GM12878 (cell line): ENCODE data around the gene DND1. TPM values are rescaled to one million over a fixed set of nuclear protein-coding genes. Genes with fewer than 3 reads are reported as not detected.

Source experiments
- ATAC-seq: fragments of 200-7000 bp; cut with Tn5 transposase; 3 replicates; pipeline ENCODE4 v1.9.1; 2020; ENCODE audit warnings: mild to moderate bottlenecking, moderate library complexity
- BruUV-seq: library from RNA; stranded (reverse); fragments of 400-500 nt; replicated peaks from 2 replicates; lab custom pipeline; 2021; lab: Mats Ljungman, UMichigan
- CTCF ChIA-PET: fragments of 300-600 bp; sonication (Branson Sonifier 250); formaldehyde crosslinking; extraction: SDS; loops from one replicate; lab custom pipeline; 2021; ENCODE audit warnings: inconsistent platforms; lab: Yijun Ruan, JAX
- POLR2A ChIA-PET: fragments of 350-600 bp; formaldehyde crosslinking; extraction: SDS; loops from one replicate; lab custom pipeline; 2021; ENCODE audit warnings: inconsistent platforms; lab: Charles Lee
- RAD21 ChIA-PET: fragments of 300-600 bp; sonication (Branson Sonifier 250); formaldehyde crosslinking; loops from one replicate; lab custom pipeline; 2023; ENCODE audit warnings: antibody characterized with exemption; ENCODE audit not compliant: unreplicated experiment; lab: Charles Lee
- SMC1A ChIA-PET: fragments of 300-600 bp; sonication (Branson Sonifier 250); formaldehyde crosslinking; loops from one replicate; lab custom pipeline; 2023; ENCODE audit not compliant: unreplicated experiment, uncharacterized antibody; lab: Charles Lee
- DNase-seq: peaks from one replicate; pipeline ENCODE4 v3.0.0-alpha.2; 2011; ENCODE audit warnings: low read depth, low spot score
- FAIRE-seq: peaks from 3 replicates; lab custom pipeline; 2011; peaks lifted over from hg19 to GRCh38; lab: Jason Lieb, UNC
- H2AFZ ChIP-seq: 2 replicates; pipeline ENCODE4 v1.6.0; 2011; ENCODE audit warnings: low read depth, low read length, control low read depth; ENCODE audit not compliant: control insufficient read depth
- H3K27ac ChIP-seq: 2 replicates; pipeline ENCODE4 v1.5.1; 2011; ENCODE audit warnings: control low read depth; ENCODE audit not compliant: control insufficient read depth, insufficient read depth
- H3K27me3 ChIP-seq, 2 experiments: replicated peaks in 1 of 2; 2 replicates each; pipeline versions ENCODE4 v1.6.0 to v1.6.1; 2011; ENCODE audit warnings: low read length in 1 of 2; ENCODE audit not compliant: control insufficient read depth in 2 of 2, insufficient read depth in 2 of 2
- H3K36me3 ChIP-seq, 2 experiments: 2 replicates each; pipeline ENCODE4 v1.5.1; 2011; ENCODE audit warnings: low read length in 1 of 2; ENCODE audit not compliant: control insufficient read depth in 2 of 2, insufficient read depth in 2 of 2
- H3K4me1 ChIP-seq: 2 replicates; pipeline ENCODE4 v1.6.1; 2011; ENCODE audit warnings: mild to moderate bottlenecking, low read length, moderate library complexity, mixed read lengths; ENCODE audit not compliant: control insufficient read depth, insufficient read depth
- H3K4me2 ChIP-seq: 2 replicates; pipeline ENCODE4 v1.6.0; 2011; ENCODE audit warnings: control low read depth; ENCODE audit not compliant: control insufficient read depth, insufficient read depth
- H3K4me3 ChIP-seq: fragments of 200-600 bp; sonication (generic); 2 replicates; pipeline ENCODE4 v1.5.1; 2016
- H3K79me2 ChIP-seq: 2 replicates; pipeline ENCODE4 v1.6.0; 2011; ENCODE audit warnings: low read length; ENCODE audit not compliant: control insufficient read depth, insufficient read depth
- H3K9ac ChIP-seq: 2 replicates; pipeline ENCODE4 v1.8.0; 2011; ENCODE audit warnings: low read length, control low read depth, mixed read lengths; ENCODE audit not compliant: control insufficient read depth, insufficient read depth
- H3K9me3 ChIP-seq: replicated peaks from 3 replicates; pipeline ENCODE4 v1.5.1; 2011; ENCODE audit warnings: mild to moderate bottlenecking, low read length; ENCODE audit not compliant: control insufficient read depth, insufficient read depth
- H4K20me1 ChIP-seq: 2 replicates; pipeline ENCODE4 v1.6.0; 2011; ENCODE audit not compliant: control insufficient read depth, insufficient read depth
- BACH1 ChIP-seq: fragments of 450-650 bp; IDR thresholded peaks from 2 replicates; pipeline ENCODE4 v1.6.1; 2017; ENCODE audit warnings: mild to moderate bottlenecking, borderline replicate concordance
- ETV6 ChIP-seq, 2 experiments: fragments of 450-650 bp in 1 of 2; IDR thresholded peaks in 1 of 2; conservative IDR thresholded peaks in 1 of 2; 2 replicates each; pipeline ENCODE4 v1.6.1; 2014; ENCODE audit warnings: antibody characterized with exemption in 1 of 2, borderline replicate concordance in 1 of 2, low read depth in 1 of 2, mild to moderate bottlenecking in 1 of 2, moderate library complexity in 1 of 2
- FOS ChIP-seq: IDR thresholded peaks from 3 replicates; pipeline ENCODE4 v1.6.1; 2011; ENCODE audit warnings: borderline replicate concordance; ENCODE audit not compliant: insufficient read length; ENCODE audit errors: extremely low read depth
- IRF4 ChIP-seq: IDR thresholded peaks from 2 replicates; pipeline ENCODE4 v1.6.1; 2011; ENCODE audit warnings: low read depth, low read length
- LARP7 ChIP-seq: fragments of 450-650 bp; IDR thresholded peaks from 2 replicates; pipeline ENCODE4 v1.6.1; 2017; ENCODE audit warnings: mild to moderate bottlenecking
- MTA3 ChIP-seq: IDR thresholded peaks from 2 replicates; pipeline ENCODE4 v1.6.1; 2012; ENCODE audit warnings: low read length, inconsistent platforms, borderline replicate concordance
- POLR2AphosphoS5 ChIP-seq: IDR thresholded peaks from 2 replicates; pipeline ENCODE4 v1.6.1; 2011; ENCODE audit warnings: mild to moderate bottlenecking, low read length, inconsistent platforms
- RAD51 ChIP-seq: fragments of 450-650 bp; IDR thresholded peaks from 2 replicates; pipeline ENCODE4 v1.6.1; 2016; ENCODE audit warnings: moderate library complexity, mild to moderate bottlenecking, inconsistent platforms
- RFX5 ChIP-seq: IDR thresholded peaks from 2 replicates; pipeline ENCODE4 v1.6.1; 2011; ENCODE audit warnings: low read depth, low read length, improper control_type of control experiment
- SIX5 ChIP-seq: IDR thresholded peaks from 2 replicates; pipeline ENCODE4 v1.6.1; 2011; ENCODE audit warnings: mild to moderate bottlenecking, low read depth, low read length, moderate library complexity; ENCODE audit not compliant: severe bottlenecking
- SMC3 ChIP-seq: IDR thresholded peaks from 2 replicates; pipeline ENCODE4 v1.6.1; 2011; ENCODE audit warnings: low read length, improper control_type of control experiment, borderline replicate concordance
- STAT3 ChIP-seq: IDR thresholded peaks from 2 replicates; pipeline ENCODE4 v1.6.1; 2011; ENCODE audit warnings: low read depth, low read length, improper control_type of control experiment
- TCF12 ChIP-seq: IDR thresholded peaks from 2 replicates; pipeline ENCODE4 v1.6.1; 2011; ENCODE audit warnings: low read depth, mild to moderate bottlenecking, low read length
- WGBS: methylation state at CpG from one replicate; pipeline ENCODE4 v1.1.6; 2016; ENCODE audit warnings: low lambda C conversion rate; ENCODE audit not compliant: insufficient replicate concordance, insufficient coverage; ENCODE audit errors: missing lambda C conversion rate; 5-methylcytosine and 5-hydroxymethylcytosine counted together
- in situ Hi-C: fragments of 300-500 bp; cut with MboI; formaldehyde crosslinking; loops from 9 replicates; pipeline ENCODE4 v1.14.3; 2018; ENCODE audit warnings: mixed read lengths
- intact Hi-C: fragments of 100-400 bp; cut with micrococcal nuclease; formaldehyde crosslinking; loops from one replicate; pipeline ENCODE4 v1.14.2; 2022; ENCODE audit not compliant: unreplicated experiment
- polyA plus RNA-seq, 11 experiments: library from polyadenylated mRNA; depleted of rRNA in 4 of 11; unstranded in 6 of 11; stranded (reverse) in 5 of 11; fragments of >200 nt; fragmentation: Nextera tagmentation in 4 of 11; fragmentation: Illumina TruSeq in 1 of 11; extraction: Ambion mirVana in 4 of 11; extraction: Trizol in 1 of 11; gene quantifications; 1 replicate in 1 of 11; 2 replicates in 10 of 11; pipeline versions ENCODE4 v1.2.1 to v1.2.3, GENCODE V29; 2011 to 2016; ENCODE audit warnings: inconsistent platforms in 2 of 11, missing spikeins in 2 of 11, low read depth in 1 of 11
- total RNA-seq, 4 experiments: library from RNA; depleted of rRNA in 3 of 4; stranded (reverse); fragments of >200 nt in 3 of 4; fragmentation: Illumina TruSeq in 1 of 4; extraction: Trizol in 1 of 4; gene quantifications; 2 replicates each; pipeline versions ENCODE4 v1.2.1 to v1.2.3, GENCODE V29; 2013 to 2021
- TF ChIP-seq, protein P1 (sequence below): fragments of 450-650 bp; IDR thresholded peaks from 2 replicates; pipeline ENCODE4 v1.6.1; 2017; ENCODE audit warnings: mild to moderate bottlenecking, low read depth, inconsistent platforms; ENCODE audit not compliant: poor library complexity, severe bottlenecking
- TF ChIP-seq, protein P2 (sequence below): fragments of 450-650 bp; conservative IDR thresholded peaks from 2 replicates; pipeline ENCODE4 v1.6.1; 2017; ENCODE audit warnings: mild to moderate bottlenecking, moderate library complexity
- TF ChIP-seq, protein P3 (sequence below): fragments of 450-650 bp; IDR thresholded peaks from 2 replicates; pipeline ENCODE4 v1.6.1; 2017; ENCODE audit warnings: low read depth, mild to moderate bottlenecking, moderate library complexity

The DND1 gene
- total and polyA plus RNA-seq, 10 of the 15 experiments (the other 5 are each of a cell fraction or from before 2014, with no cell fraction given), result 0.15 to 2.9 (median 0.73) TPM; not detected in 2

DNA sequence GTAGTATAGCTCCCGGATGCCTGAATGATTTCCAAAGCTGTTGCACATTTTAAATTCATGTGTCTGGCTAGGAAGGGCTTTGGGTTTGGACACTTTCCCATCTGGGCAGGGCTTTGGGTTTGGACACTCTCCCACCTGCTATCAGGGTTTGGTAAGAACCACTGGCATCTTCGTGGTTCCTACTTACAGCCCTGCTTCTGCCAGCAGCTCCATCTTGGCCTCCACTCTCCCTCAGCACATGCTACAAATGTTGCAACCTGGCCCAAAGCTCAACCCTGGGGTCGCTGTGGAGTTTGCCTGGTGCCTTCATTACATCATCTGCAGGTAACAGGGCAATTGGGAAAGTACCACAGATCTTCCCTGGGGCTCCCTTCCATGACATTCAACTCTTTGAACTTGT is 30.7 kb downstream of the DND1 start:
- RAD21 ChIA-PET, result interaction anchor here (1.1 to 1.3 kb wide), 2 partner anchors 10 to 270 kb away, joined by 3 read pairs; partner anchors contain the start of gene CD14

DNA sequence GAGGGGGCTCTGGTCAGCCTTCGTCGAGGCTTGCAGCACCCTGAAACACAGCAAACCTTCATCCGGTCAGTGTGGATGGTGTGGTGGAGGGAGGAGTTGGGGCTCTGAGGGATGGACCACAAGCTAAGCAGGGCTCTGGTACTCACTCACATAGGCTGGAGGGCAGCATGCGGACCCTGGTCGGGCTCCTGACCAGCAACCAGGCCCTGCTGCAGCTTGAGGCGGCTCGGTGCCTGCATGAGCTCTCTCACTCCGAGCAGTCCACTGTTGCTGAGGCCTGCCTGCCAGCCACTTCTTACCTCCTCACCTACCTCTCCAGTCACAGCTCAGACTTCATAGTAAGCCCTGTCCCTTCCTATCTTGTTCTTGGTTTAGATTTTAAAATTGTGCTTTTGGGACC is 31.7 kb downstream of the DND1 start:
- ChIA-PET SMC1A (no interaction called here), CTCF (interaction anchor here (1.0 to 1.4 kb wide), 2 partner anchors 24 to 77 kb away, joined by 3 to 4 read pairs; no protein-coding TSS in a partner anchor), RAD21 (no interaction called here), POLR2A (interaction anchor here (0.6 kb wide), 1 partner anchor 217 kb away, joined by 5 read pairs; no protein-coding TSS in a partner anchor)
- H3K79me2 ChIP-seq, result peaks cover 17% of the 10 kb centered on the region
- DNase-seq (no peak), FAIRE-seq (no peak), ATAC-seq (no peak)
- no peak overlapping the region for H3K9ac ChIP-seq
- no peaks in the 10 kb centered on the region for H3K9me3 ChIP-seq
- in situ Hi-C loops (no loop called here), intact Hi-C loops (no loop called here)
- peaks cover 4% of the 10 kb centered on the region for H3K4me1 ChIP-seq
- peaks cover 0 to 11% of the 10 kb centered on the region in 2 experiments; a peak in 2 of 4 replicates for H3K36me3 ChIP-seq
- no TSS peak for BruUV-seq
- H2AFZ ChIP-seq, result no peak overlapping the region
- no peaks in the 10 kb centered on the region for H4K20me1 ChIP-seq
- no peak overlapping the region for H3K27ac ChIP-seq
- WGBS, result 95% methylated on average over 8 of the region's 8 CpGs
- H3K4me2 ChIP-seq, result no peak overlapping the region
- no peaks in the 10 kb centered on the region for H3K27me3 ChIP-seq
- no peak overlapping the region for H3K4me3 ChIP-seq
- no peak for TF ChIP-seq TCF12
- TF ChIP-seq, protein P1, sequence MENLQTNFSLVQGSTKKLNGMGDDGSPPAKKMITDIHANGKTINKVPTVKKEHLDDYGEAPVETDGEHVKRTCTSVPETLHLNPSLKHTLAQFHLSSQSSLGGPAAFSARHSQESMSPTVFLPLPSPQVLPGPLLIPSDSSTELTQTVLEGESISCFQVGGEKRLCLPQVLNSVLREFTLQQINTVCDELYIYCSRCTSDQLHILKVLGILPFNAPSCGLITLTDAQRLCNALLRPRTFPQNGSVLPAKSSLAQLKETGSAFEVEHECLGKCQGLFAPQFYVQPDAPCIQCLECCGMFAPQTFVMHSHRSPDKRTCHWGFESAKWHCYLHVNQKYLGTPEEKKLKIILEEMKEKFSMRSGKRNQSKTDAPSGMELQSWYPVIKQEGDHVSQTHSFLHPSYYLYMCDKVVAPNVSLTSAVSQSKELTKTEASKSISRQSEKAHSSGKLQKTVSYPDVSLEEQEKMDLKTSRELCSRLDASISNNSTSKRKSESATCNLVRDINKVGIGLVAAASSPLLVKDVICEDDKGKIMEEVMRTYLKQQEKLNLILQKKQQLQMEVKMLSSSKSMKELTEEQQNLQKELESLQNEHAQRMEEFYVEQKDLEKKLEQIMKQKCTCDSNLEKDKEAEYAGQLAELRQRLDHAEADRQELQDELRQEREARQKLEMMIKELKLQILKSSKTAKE, result no peak
- TF ChIP-seq, protein P2, sequence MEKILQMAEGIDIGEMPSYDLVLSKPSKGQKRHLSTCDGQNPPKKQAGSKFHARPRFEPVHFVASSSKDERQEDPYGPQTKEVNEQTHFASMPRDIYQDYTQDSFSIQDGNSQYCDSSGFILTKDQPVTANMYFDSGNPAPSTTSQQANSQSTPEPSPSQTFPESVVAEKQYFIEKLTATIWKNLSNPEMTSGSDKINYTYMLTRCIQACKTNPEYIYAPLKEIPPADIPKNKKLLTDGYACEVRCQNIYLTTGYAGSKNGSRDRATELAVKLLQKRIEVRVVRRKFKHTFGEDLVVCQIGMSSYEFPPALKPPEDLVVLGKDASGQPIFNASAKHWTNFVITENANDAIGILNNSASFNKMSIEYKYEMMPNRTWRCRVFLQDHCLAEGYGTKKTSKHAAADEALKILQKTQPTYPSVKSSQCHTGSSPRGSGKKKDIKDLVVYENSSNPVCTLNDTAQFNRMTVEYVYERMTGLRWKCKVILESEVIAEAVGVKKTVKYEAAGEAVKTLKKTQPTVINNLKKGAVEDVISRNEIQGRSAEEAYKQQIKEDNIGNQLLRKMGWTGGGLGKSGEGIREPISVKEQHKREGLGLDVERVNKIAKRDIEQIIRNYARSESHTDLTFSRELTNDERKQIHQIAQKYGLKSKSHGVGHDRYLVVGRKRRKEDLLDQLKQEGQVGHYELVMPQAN, result no peak
- TF ChIP-seq ETV6 (conservative IDR thresholded peaks at IDR 0.05 in 1 of 2, IDR thresholded peaks at IDR 0.05 in 1 of 2; ENCODE audit: borderline replicate concordance in 1 of 2, low read depth in 1 of 2), result no peak
- no peak for TF ChIP-seq SMC3
- TF ChIP-seq STAT3, result no peak
- TF ChIP-seq, protein P3, sequence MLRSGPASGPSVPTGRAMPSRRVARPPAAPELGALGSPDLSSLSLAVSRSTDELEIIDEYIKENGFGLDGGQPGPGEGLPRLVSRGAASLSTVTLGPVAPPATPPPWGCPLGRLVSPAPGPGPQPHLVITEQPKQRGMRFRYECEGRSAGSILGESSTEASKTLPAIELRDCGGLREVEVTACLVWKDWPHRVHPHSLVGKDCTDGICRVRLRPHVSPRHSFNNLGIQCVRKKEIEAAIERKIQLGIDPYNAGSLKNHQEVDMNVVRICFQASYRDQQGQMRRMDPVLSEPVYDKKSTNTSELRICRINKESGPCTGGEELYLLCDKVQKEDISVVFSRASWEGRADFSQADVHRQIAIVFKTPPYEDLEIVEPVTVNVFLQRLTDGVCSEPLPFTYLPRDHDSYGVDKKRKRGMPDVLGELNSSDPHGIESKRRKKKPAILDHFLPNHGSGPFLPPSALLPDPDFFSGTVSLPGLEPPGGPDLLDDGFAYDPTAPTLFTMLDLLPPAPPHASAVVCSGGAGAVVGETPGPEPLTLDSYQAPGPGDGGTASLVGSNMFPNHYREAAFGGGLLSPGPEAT, result no peak

More for the DNA sequence above, 30.7 kb downstream of the DND1 start:
- no peak for DNase-seq
- FAIRE-seq, result no peak
- ChIA-PET SMC1A (interaction anchor here (0.9 kb wide), 1 partner anchor 88 kb away, joined by 3 read pairs; no protein-coding TSS in a partner anchor), CTCF (no interaction called here), POLR2A (no interaction called here)
- Histone ChIP-seq H3K4me1 (peaks cover 4% of the 10 kb centered on the region), H3K9ac (no peak overlapping the region), H3K4me3 (no peak overlapping the region), H3K27me3 (no peaks in the 10 kb centered on the region), H3K79me2 (peaks cover 25% of the 10 kb centered on the region), H3K4me2 (no peak overlapping the region), H3K36me3 (peaks cover 0 to 11% of the 10 kb centered on the region in 2 experiments; a peak in 2 of 4 replicates), H4K20me1 (no peaks in the 10 kb centered on the region), H3K9me3 (no peaks in the 10 kb centered on the region), H3K27ac (no peak overlapping the region), H2AFZ (no peak overlapping the region)
- no peak for ATAC-seq
- in situ Hi-C loops (no loop called here), intact Hi-C loops (no loop called here)
- 40% methylated on average over 3 of the region's 3 CpGs for WGBS
- BruUV-seq, result no TSS peak
- TF ChIP-seq FOS, result no peak
- no peak for TF ChIP-seq LARP7
- no peak for TF ChIP-seq RFX5
- TF ChIP-seq BACH1, result no peak
- no peak for TF ChIP-seq IRF4
- no peak for TF ChIP-seq SIX5
- TF ChIP-seq POLR2AphosphoS5, result no peak
- TF ChIP-seq MTA3, result no peak
- TF ChIP-seq RAD51, result no peak
